CD4-positive, alpha-beta T cell treated with Interleukin-12 subunit alpha and Interleukin-12 subunit beta, for 1 hour (primary cell): ENCODE measurements around the gene TUBA4A.

Experiments
- DNase-seq: peaks from one replicate; pipeline ENCODE4 v3.0.0-alpha.2; 2020

The TUBA4A gene

DNA sequence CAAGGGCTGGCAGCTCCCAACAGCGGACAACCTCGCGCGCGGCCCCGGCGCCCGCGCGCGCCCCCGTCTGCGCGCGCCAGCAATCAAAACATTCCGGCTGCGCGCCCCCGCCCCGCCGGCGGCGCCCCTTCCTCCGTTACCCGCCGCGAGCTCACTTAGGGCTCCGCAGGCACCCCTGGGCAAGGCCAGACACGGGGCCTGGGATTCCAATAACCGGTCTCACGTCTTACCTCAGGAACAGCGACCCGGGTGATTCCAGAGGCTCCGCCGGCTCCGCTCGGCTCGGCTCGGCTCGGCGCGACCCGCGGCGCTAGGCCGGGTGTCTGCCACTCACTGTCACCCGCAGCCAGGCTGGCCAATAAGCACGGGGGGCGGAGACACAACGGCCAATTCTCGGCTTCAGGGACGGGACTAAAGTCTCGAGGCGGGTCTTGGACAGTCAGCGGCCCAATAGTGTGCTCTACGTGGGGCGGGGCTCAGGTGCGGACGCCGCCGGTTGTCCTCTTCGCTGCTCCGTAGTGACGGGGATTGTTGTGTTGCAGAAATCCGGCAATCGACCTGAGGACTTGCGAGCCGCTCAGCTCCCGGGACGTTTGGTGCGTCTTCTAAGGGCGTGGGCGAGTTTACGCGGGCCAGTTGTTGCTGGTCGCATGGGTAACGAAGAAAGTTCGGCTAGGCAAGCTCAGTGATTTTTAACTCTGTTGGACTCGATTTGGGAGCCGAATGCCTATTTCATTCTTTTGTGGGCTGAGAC lies 24.2 kb downstream of the TUBA4A start, which contains the start of the genes ANKZF1 and ATG9A:
ANKZF1 (plus strand) TSS at position 502 of the 754 bp plus-strand sequence. CDS start 452 bp downstream, outside the sequence.
ATG9A (minus strand) TSS at position 332 of the 754 bp plus-strand sequence. CDS start 1,612 bp downstream, outside the sequence.
- peak; percentile 99 for DNase-seq

DNA sequence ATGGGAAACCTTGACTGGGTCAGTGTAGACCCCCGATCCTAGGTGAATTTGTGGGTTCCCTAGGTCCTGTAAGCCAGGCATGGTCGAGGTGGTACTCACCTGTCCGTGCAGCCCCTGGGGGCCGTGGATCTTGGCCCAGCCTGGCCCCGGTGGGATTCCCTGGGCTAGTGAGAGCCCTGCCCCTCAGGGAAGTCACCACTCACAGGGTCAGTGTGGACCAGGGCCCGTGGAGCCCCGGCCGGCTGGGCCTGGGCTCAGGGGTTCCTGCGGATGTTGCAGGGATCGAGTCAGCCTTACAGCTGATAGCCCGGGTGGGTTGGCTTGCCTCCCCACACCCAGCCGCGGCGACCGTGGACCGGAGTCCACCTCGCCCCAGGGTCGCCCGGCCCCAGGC lies 24.8 kb downstream of the TUBA4A start:
- no peak for DNase-seq

GRCh38 chr2:219228041-219228910 lies 25.4 kb downstream of the TUBA4A start:
- no peak for DNase-seq

GRCh38 chr2:219225350-219225749 lies 28.4 kb downstream of the TUBA4A start:
- DNase-seq: no peak

GRCh38 chr2:219223831-219224610 lies 29.7 kb downstream of the TUBA4A start:
- DNase-seq: no peak

DNA sequence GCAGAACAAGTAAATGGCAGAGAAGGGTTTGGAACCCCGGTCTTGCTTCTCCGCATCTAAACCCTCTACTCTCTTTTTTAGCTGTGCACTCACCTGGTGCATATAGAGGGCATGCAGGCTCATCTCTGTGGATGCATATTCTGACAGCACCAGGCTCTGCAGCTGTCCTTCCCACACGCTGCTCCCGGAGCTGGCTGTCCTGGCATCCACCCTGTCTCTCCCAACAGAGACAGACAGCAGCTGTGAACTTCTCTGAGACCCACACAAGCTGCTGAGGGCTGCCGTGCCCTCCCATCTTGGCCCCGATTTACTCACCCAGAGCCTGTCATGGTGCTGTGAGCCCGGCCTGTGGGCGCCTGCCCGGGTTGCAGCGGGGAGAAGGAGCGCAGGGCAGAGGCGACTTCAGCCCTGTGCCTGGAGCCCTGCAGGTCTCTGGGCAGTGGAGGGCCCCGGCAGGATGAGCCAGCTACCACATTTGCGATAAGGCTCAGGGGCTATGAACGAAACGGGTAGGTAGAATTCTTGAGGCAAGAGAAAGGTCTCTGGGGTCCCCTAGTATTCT lies 31.7 kb downstream of the TUBA4A start:
- no peak for DNase-seq

- no peak for DNase-seq
Observed at GRCh38 chr2:219220652-219221402, 32.9 kb downstream of the TUBA4A start.

- DNase-seq: no peak
Observed at GRCh38 chr2:219219784-219220532, 33.8 kb downstream of the TUBA4A start.

DNA sequence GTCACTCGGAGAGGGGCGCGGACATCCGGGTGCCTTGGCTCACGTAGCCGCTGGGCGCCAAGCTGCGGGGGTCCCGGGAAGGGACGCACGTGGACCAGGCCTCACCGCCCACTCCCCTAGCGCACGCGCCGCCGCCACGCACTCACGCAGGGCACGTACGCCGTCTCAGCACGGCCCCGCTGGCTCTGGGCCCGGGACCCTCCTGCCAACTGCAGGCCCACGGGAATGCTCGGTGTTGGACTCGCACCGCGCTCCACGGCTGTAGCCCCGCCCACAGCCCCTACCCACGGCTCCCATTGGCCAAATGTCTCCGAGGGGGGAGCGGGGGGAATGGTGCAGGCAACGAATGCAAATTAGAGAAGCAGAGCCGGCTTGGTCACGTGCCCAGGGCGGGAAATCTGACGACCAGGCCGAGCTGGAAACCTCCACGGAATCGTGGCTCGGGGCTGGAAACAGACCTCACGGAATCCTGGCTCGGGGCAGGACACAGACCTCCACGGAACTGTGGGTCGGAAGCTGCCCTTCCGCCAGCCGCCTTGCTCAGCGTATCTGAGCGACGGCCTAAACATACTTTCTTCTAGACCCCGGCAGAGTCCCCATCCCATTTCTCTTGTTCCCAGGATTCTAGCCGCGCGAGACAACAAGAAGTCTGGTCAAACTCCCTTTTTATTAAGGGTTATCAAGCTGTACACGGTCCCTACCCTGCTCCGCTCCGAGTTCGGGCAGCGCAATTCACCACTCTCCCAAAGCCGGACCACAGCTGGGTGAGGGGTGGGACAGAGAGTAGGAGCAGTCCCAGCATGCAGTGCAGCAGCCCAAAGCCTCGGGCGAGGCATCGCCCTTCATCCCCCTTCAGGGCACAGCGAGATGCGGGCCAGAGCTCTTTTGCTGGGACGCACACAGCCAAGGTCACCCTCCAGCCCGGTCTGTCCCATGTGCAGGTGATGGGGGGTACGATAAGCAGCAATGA lies 34.7 kb downstream of the TUBA4A start, which contains the start of gene ABCB6:
ABCB6 (minus strand) TSS at position 227 of the 970 bp plus-strand sequence. CDS start 285 bp downstream, outside the sequence.
- peak; percentile 89 for DNase-seq

GRCh38 chr2:219218217-219218731 lies 35.4 kb downstream of the TUBA4A start:
- DNase-seq: peak; percentile 18

DNA sequence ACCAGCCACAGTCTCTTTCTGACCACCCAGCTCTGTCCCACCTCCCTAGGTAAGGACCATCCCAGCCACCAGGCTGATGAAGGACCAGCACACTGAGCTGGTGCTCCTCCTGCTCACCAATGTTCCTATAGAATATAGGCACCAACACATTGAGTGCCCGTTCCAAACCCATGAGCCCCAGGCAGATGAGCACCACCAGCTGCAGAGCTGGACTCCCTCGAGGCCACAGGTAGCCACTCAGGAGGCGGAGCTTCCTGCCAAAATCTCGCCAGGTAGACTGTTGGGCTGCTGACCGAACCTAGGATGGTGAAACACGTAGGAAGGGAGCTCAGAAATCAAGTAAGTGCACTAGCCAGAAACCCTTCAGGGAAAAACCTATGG lies 37.2 kb downstream of the TUBA4A start:
- DNase-seq: no peak

GRCh38 chr2:219215871-219216534 lies 37.7 kb downstream of the TUBA4A start:
- DNase-seq: no peak

DNA sequence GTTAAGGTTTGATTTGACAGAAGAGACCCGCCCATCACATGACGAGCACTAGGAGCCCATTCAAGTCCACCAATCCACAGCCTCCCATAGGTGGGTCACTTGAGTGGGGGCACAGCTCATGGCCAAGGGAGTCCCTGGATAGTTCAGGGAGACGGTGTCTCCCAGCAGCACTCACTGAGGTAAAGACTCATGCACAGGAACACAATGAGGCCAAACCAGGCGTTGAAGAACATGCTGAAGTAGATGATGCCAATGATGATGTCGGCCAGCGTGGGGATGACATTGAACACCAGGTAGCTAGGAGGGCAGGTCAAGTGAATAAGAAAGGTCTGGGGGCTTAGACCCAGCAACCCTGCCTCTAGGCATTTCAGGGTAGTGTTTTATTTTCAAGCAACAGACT lies 38.9 kb downstream of the TUBA4A start:
- DNase-seq: no peak

- no peak for DNase-seq
Observed at GRCh38 chr2:219214141-219214540, 39.6 kb downstream of the TUBA4A start.

DNA sequence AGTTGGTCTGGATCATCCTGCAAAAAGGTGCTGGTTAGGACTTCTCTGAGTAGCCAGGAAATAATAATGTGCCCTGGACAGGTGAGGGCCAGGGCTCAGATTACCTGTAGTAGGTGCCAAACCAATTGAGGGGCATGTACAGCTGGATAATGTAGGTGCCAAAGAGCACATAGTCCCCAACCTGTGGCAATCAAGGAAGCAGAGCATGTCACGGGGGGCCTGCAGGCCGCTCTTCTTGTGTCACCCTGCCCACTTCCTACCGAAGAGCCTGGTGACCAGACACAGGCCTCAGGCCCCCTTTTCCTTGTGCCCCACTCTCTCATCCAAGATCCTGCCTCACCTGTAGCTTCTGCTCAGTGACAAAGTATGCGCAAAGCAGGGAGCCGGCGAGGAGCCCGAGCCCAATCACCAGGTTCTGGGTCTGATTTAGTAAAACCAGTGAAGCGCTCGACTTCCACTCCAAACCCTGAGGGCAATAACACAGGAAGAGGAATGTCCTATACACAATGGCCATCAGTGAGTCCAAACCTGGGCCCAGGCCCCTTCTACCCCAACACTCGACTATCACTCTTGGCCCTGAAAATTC lies 40.1 kb downstream of the TUBA4A start:
- DNase-seq: no peak

DNA sequence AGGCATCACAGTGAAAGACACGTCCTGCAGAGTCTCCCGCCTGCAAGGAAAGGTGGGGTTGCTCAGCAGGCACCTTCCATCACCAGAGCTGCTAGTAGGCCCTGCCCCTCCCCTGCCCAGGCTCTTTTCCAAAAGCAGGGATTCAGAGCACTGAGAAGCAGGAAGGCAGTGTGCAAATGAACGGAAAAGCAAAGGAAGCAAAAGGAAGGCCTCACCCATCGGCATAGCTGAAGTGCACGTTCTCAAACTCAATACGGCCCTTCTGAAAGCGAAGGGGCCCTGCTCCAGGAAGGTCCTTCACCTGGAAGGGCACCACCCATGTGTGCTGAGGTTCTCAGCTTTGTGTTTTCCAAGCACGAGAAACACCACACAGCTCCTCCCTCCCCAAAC lies 40.7 kb downstream of the TUBA4A start:
- DNase-seq: no peak

GRCh38 chr2:219210886-219211362 lies 42.8 kb downstream of the TUBA4A start:
- no peak for DNase-seq

- no peak for DNase-seq
Observed at GRCh38 chr2:219210196-219210885, 43.4 kb downstream of the TUBA4A start.
